Mesenteric fat pad (tissue), 1 donor: ENCODE data around the gene CYP8B1. TPM values are rescaled to one million over a fixed set of nuclear protein-coding genes. Genes with fewer than 3 reads are reported as not detected.

ENCODE experiments used
- DNase-seq: peaks from one replicate; pipeline ENCODE4 v3.0.0-alpha.2; 2020; ENCODE audit warnings: low spot score
- total RNA-seq: library from RNA; stranded (reverse); fragmentation: NEBNext Ultra II Directional; extraction: Animal tissue kit (Norgen Biotek cat#: 25700); gene quantifications from one replicate; pipeline ENCODE4 v1.2.1, GENCODE V29; 2021
- donor health status: DM: yes; HTN: yes; CAD: no.

CYP8B1 gene
- total RNA-seq, 1 donor from 2014 or later: not detected

DNA sequence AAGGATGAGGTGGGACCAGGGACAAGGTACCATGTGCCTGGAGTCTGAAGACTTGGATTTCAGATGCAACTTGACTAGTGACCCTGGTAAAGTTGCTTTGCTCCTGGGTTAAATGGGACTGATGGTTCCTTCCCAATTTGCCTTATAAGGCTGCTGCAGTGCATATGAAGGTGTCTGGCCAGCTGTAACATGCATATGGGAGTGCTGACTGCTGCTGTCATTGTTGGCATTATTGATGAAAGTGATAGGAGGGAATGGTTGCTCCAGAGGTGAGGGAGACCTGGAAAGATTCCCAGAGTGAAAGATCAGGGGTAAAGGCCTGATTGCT, 20.5 kb downstream of the CYP8B1 start:
- no peak for DNase-seq

DNA sequence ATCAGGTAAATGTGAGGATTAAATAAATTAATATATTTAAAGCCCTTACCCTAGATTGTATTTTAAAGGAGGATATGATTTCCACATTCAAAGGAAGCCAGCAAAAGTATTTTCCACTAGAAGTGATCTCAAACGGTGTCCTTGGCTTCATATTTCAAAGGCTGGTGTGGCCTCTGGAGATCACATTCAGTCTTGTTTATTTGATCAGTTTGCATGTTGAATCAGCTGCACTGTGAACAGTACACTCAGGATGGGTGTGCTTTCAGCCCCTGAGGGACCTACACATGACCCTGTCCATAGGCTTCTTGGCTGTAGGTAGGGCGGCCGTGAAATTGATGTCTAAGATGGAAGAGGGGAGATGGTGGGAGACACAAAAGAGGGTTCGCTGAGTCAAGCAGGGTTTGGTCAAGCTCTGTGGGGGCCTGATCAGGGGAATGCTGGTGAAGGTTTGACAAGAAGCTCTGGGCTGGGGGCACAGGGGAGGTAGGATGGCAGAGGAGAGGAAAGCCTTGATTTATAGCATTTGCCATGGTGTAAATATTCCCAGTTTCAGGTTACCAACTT, 21.9 kb downstream of the CYP8B1 start:
- DNase-seq: no peak

DNA sequence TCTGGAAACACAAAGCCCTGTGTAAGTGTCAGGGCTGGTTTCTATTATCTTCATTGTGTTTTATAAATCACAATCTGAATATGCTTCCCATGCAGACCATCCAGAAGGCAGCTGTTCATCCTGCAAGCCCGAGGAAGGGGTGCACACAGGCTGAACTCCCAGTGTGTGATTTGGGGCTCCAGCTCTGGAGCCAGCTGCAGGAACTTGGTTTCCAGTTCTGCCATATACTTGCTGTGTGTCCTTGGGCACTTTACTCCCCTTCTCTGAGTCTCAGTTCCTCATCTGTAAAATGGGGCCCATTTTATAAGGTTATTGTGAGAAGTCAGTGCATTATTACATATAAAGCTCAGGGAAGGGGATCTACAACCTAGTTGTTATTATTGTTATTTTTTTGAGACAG, 22.6 kb downstream of the CYP8B1 start:
- DNase-seq: no peak

DNA sequence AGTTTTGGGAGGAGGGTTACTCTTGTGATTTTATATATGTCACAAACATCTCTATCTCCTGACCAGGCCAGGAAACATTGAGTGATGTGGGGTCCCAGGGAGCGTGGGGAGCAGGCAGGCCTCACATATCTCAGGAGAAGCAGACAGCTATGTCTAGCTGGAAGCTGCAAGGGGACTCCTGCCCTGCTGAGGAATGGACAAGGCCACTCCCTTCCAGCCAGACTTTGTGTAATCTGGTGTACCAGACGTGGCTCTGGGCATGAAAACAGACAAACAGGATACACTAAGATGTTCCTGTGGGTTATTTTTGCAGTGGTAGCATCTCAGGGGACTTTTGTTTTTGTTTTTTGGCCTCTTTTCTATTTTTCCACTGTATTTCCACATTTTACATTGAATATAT, 23.2 kb downstream of the CYP8B1 start:
- DNase-seq: no peak

DNA sequence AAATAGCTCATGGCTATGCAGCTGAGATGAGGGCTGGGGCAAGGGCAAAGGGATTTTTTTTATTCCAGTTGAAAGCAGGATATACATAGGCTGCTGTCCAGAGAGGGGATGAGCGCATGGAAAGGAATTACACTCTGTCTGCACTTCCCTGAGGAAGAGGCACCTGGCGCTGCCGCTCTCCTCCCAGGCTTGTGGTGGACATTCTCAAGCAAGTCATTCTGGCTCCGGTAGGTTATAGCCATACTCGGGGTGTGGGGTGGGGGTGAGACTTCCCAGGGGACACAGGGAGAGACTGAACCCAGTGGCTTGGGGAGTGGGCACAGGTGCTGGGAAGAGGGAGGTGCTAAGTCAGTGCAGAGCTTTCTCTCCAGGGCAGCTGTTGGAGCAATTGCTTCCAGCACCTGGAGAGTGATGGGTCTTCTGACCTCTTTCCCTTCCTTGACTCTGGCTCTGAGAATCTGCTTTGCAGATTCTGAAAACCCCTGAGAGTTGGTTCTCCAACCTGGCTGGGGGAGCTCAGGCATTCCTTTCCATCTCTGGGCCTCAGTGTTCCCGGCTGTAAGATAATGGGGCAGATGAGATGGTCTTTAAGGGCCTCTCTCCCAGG, 24.3 kb downstream of the CYP8B1 start:
- DNase-seq: no peak

DNA sequence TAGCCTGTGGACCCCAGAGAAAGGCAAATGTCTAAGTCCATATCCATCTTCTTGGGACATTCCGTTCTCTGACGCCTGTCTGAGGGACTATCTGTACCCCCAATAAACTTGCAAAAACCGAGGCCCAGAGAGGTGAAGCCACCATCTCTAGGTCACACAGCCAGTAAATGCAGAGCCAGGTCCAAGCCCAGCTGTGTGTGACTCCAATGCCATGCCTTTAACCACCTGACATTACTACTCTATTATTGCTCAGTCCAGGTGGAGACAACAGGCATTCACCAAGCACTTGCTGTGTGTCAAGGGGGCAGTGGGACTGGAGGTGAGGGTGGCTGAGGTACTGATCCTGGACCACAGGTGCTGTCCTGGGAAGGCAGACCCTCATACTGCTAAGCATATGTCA, 25.4 kb downstream of the CYP8B1 start:
- no peak for DNase-seq

DNA sequence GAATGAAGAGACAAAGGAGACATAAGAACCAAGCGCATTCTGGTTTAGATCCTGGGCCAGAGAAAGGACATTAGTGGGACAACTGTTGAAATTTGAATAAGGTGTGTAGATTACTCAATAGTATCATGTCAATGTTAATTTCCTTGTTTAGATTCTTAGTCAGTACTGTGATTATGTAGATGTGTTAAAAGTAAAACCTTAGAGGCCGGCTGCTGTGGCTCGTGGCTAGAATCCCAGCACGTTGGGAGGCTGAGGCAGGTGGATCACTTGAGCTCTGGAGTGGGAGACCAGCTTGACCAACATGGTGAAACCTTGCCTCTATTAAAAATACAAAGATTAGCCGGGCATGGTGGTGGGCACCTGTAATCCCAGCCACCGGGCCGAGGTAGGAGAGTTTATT, 26.7 kb downstream of the CYP8B1 start:
- no peak for DNase-seq

DNA sequence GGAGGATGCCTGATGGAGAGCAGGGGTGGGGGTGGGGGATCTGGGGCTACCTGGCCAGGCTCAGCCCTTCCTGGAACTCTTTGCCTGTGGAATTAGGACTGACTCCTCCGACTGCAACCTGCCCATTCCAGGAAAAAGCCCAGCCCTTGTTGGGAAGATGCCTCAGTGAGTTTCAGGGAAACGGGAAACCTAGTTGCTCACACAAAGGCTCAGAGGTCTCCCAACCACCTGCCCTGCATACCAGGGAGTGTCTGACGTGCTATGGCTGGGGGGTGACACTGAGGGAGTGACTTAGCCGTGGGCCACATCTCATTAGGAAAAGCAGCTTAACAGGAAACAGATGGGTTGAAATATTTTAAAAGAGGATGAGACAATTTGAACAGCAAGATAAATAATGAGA, 27.9 kb downstream of the CYP8B1 start:
- DNase-seq: no peak

DNA sequence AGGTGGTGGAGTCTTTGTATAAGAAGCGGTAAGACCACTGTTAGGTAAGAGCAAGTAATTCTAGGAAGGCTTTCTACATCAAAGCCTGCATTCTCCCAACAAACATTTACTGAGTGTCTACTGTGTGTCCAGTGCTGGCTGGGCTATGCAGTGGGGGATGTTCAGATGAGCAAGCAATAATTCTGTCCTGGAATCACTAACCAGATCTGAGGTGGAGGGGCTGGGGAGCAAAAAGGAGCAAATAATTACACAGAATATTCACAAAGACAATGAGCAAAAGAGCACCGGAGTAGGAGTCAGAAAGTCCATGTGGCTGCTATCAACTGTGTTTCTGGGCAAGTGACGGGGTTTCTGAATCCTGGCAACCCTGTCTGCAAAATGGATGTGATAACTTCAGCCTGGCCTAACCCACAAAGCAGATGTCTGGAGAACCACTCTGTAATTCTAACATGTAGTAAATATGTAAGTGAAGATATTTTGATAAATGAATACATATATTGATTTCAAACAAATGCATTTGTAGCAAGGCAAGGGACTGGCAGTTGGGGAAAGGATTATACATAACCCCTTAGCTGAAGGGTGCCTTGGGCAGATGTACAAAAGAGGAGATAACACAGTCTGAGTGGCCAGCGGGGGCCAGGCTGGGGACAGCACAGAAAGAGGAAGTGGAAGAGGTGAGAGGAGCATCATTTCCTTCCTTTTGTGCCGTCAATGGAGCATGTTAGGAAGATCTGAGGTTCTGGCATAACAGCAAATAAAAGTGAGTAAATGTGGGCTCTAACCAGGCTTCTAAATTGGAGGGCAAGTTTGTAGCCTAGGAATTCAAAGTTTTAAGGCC, 28.8 kb downstream of the CYP8B1 start:
- no peak for DNase-seq

DNA sequence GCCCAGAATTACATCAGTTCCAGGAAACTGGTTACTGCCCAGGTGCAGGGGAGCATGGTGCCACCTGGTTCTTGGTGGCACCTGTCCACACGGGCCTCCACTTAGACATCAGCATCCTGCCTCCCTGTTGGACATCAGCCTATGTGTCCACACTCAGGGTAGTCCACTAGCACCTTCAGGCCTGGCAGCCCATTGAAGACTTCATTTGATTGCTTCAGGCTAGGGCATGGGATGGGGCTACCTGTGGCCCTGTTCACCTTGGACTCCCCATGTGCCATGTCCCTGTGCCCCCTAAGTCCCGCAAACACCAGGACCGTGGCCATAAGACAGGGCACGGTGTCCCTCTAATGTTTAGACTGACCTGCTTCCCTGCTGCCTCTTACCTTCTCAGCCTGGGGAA, 30.9 kb downstream of the CYP8B1 start:
- no peak for DNase-seq

DNA sequence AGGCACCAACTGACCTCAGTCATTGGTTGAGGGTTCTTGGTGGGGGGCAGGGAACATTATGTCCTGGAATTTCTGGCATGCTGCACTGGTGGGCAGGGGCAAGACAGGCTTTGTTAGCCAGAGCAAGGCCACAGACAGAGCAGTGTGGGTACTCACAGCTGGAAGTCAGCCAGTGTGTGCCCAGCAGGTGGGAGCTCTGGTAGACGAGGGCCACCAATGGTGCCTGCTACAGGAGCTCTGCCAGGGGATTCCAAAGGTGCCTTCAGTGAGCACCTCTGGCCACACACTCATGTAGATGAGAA, 31.3 kb downstream of the CYP8B1 start:
- DNase-seq: no peak

DNA sequence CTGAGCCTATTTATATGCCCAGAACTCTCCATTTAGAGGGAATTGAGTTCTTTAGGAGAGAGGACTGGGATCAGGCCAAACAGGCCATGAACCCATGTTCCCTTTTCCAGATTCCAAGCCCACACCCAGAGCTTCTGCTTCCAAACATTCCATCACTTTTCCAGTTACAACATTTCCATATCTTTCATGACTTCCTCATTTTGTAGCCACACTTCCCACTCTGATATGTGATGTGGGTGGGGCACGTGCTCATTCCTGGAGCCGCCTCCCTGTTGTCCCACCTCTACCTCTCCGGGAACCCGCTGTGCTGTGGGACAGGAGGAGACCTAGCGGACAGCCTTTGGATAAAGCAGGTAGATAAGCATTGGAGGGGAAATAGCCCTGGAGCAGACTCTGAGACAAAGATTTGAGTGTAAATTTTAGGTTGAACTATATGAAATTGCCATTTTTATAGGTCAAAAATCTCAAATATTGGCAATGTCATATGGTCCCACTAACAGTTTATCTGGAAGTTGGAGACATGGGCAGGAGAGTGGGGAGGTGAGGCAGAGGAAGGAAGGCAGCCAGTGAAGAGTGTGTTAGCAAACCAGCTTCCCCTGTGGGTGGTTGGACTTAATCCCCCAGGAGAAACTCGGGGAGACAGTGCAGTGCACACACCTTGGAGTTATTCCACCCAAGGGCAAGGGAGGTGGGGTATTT, 31.8 kb downstream of the CYP8B1 start:
- DNase-seq: no peak

DNA sequence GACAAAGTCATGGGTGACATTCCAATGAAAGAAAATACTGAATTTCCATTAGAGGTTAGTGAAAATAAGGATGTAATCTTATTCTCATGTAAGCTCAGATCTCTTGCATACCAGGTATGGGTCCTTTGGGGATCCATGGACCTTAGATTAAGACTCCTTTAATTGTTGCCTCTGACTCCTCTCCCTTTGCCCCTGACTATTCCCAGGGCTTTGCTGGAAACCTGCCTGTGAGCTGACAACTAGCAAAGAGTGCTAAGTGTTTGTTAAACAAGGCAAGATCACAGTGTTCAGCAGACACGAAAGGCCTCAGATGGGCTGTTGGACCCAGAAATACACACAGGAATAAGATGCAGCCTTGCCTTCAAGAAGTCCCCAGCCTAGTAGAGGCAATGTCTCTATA, 34.3 kb downstream of the CYP8B1 start:
- no peak for DNase-seq

DNA sequence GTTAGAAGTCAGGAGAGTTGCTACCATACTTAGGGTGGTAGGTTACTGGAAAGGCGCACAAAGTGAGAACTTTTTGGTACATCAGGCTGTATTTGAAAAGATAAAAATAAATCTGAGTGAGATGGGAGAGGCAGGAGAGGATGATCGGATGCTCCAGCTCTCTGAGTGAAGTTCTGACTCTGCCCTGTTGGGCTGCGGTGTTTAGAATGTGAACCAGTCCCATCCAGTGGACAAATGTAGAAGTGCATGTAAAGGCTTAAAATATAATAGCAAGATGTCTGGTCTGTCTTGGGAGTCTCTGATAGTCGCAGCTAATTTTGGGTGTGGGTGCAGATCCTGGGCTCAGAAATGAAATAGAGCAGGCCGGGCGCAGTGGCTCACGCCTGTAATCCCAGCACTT, 36.1 kb downstream of the CYP8B1 start:
- DNase-seq: no peak

DNA sequence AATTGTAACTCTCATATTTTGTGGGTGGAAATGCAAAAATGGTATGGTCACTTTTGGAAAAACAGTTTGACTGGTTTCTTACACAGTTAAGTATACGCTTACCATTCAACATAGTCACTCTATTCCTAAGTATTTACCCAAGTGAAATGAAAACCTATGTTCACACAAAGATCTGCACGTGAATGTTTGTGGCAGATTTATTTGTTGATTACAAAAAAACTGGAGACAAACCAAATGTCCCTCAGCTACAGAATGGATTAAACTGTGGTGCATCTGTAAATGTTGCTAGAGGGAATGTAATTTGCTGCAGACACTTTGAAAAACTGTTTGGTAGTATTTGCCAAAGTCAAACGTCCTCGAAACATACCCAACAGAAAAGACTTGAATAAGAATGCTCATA, 37.1 kb downstream of the CYP8B1 start:
- no peak for DNase-seq

DNA sequence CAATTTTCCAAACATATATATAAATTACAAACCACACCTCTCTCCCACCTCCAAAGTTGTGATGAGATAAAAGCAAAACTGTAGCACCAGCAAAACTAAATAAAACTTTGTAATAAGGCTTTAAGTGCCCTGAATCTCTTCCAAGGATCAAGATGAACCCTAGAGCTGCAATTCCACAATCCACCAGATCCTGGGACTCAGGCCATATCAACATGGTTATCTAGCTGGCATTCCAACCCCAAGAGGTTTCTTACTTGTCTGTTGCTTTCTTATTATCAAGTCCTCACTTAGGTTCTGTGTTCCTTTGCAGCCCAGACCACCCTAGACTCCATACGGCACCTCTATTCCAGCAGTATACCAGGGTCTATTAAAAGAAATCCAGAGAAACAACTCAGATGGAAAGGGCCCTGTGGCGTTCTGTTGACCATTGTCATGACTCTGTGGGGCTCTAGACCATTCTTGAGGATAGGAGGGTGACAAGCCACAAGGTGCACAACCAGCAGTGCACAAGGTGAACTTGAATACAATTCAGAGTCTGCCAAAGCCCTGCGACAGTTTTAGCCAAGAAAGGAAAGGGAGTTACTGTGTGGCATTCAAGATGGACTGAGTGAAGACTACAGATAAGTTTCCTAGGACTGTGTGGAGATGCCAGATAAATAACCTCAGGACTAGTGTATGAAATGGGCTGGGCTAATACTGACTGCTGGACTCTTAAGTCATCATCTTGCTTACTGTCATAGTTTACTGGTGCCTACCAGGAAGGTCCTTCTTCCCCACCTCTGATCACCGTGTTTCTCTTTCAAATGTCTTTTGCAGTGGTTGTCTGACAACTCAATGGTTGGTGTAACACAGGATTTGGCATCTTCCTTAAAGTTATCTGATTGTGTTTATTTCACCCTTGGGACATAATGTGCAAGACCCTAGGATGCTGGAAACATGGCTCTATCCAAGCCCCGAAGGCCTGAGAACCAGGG, 39.2 kb downstream of the CYP8B1 start:
- DNase-seq: no peak

DNA sequence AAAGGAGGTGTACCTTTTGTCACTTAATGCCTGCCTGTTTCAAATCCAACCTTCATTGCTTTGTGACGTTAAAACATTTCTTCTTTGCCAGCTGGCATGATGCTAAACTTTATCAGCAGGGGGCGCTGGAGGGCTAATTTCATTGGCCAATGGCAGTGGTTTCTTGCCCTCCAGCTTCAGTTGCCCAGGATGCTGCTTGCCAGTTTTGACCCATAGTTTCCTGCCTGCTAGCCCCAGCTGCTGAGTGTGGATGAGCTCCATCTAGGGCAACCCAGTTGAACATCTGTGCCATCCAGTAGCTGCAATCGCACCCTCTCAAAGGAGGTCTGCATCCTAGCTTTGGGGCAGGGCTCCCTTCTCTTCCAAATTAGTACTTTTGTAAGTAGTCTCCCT, 44.4 kb downstream of the CYP8B1 start:
- DNase-seq: no peak

DNA sequence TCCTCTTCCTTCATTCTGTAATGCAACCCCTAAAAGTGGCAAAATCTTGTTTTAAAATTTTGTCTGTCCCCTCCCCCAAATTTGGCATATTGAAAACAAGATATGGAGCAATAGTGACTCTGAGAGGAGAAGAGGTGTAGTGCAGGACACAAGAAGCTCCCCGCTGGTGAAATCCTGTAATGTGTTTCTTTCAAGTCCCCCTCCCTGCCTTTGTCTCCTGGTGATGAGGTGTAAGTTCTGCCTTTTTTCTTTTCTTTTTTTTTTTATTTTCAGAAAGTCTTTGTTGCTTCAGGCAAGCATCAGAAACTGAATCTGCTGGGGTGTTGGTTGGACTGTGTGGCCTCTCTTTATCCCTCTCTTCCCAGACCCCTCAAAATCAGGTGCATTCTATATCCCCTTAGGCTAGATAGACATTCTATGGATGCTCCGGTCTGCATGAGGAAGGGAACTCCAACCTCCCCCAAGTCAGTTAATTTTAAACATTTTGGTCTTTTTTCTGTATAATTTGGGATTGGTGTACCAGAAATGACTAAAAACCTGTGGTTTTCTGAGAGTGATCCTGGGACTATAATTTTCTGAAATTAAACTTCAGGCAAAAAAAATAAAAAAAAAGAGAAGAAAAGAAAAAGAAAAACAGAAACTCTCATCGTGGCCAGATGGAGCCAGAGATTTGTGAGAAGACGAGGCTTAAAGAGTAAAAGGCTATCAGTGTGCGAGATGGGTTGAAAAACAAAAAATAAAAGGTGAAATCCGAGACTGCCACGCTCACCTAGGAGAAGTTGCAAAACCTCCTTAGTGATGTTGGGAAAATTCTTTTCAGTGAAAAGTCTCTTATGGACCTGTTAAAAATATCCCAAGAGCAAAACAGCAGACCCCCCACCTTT, 45.0 kb downstream of the CYP8B1 start:
- DNase-seq: no peak

DNA sequence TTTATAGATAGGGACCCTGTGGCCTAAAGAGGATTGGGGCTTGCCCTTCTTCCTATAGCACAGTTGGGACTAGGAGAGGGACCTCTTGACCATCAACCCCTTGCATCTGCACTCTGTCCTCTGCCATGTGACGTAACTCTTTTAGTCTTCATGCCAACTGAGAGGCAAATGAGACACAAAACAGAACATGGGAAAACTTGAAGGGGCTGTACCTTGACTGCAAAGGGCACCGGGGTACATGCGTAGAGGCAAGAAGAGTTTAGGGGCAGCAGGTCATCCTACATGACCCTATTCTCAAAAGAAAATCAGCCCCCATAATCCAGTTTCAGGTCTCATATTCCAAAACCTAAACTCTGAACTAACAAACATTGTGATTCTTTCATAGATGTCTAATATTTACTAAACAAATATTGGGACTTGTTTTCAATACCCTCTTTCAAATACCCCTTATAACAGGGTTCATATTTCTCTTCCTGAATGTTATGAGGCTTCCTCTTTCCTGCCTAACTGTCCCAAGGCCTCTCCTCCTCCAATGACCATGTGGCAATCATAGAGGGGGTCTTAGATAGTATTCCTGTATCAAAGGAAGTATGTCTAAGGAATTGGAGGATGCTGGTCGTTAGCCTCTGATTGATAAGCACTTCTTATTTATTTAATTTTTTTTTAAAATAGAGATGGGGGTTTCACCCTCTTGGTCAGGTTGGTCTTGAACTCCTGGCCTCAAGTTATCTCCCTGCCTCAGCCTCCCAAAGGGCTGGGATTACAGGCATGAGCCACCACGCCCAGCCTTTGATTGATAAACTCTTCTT, 45.8 kb downstream of the CYP8B1 start:
- DNase-seq: no peak
